ENCODE data around the gene SCUBE1.

The SCUBE1 gene

GRCh38 chr22:43151251-43152002 lies 191.7 kb downstream of the SCUBE1 start, which contains the start of gene TSPO:
TSS of gene TSPO (plus strand) at chr22:43151559. CDS start at chr22:43159239, 7,680 bp downstream.
- Mint-ChIP-seq H3K9me3 (no peaks in the 10 kb centered on the region), H3K4me1 (ENCODE audit: low read depth) (peaks cover 28% of the 10 kb centered on the region), H3K27ac (peak within 1 kb of the TSS; percentile 89), H3K4me3 (peak within 1 kb of the TSS; percentile 96), H3K27me3 (ENCODE audit: low read depth) (no peaks in the 10 kb centered on the region), H3K36me3 (ENCODE audit: low read depth) (no peaks in the 10 kb centered on the region)

GRCh38 chr22:43150731-43151206 lies 192.4 kb downstream of the SCUBE1 start:
- Mint-ChIP-seq H3K36me3 (ENCODE audit: low read depth) (no peaks in the 10 kb centered on the region), H3K27me3 (ENCODE audit: low read depth) (no peaks in the 10 kb centered on the region), H3K27ac (peak overlapping the region; percentile 89), H3K4me3 (peak overlapping the region; percentile 96), H3K9me3 (no peaks in the 10 kb centered on the region), H3K4me1 (ENCODE audit: low read depth) (peaks cover 25% of the 10 kb centered on the region)

GRCh38 chr22:43148581-43148980 lies 194.6 kb downstream of the SCUBE1 start:
- Mint-ChIP-seq H3K9me3 (no peaks in the 10 kb centered on the region), H3K27ac (peak overlapping the region; percentile 63), H3K4me1 (ENCODE audit: low read depth) (peaks cover 28% of the 10 kb centered on the region), H3K27me3 (ENCODE audit: low read depth) (no peaks in the 10 kb centered on the region), H3K4me3 (peak overlapping the region; percentile 5), H3K36me3 (ENCODE audit: low read depth) (no peaks in the 10 kb centered on the region)

- Mint-ChIP-seq H3K27me3 (ENCODE audit: low read depth) (no peaks in the 10 kb centered on the region), H3K27ac (peak overlapping the region; percentile 63), H3K4me3 (peak overlapping the region; percentile 75), H3K9me3 (no peaks in the 10 kb centered on the region), H3K4me1 (ENCODE audit: low read depth) (peaks cover 29% of the 10 kb centered on the region), H3K36me3 (ENCODE audit: low read depth) (no peaks in the 10 kb centered on the region)
Observed at GRCh38 chr22:43147821-43148220, 195.4 kb downstream of the SCUBE1 start.

Data from T-helper 1 cell treated with Interleukin-12 subunit alpha and Interleukin-12 subunit beta and Interleukin-4 antibody, amounts not matched to agents 30 μg/mL and 1 μg/mL, for 36 hours (primary cell).